NCI-H2227 (cell line): ENCODE data around the gene HS6ST3.

Experiments
- DNase-seq: peaks from one replicate; lab custom pipeline; 2025; ENCODE audit not compliant: unreplicated experiment; lab: John Stamatoyannopoulos, UW

Gene HS6ST3

DNA sequence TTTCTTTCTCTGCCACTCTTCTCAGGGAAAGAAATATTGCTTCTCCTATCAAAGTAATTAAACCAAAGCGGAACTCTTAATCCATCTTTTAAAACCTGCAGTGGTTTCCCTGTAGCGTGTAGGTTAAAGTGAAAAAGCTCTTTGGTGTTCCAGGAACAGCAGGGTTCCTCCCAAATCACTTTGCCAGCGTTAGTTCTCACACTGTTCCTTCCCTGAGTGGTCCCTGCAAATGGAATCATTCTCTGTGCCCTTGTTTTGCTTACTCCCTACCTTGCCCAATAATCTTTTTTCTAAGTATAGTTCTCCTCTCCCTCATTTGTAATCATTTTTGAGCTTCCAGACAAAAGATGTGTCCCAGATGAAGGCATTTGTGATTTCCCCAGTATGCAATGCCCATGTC lies 207.5 kb downstream of the HS6ST3 start:
- DNase-seq = no peak

DNA sequence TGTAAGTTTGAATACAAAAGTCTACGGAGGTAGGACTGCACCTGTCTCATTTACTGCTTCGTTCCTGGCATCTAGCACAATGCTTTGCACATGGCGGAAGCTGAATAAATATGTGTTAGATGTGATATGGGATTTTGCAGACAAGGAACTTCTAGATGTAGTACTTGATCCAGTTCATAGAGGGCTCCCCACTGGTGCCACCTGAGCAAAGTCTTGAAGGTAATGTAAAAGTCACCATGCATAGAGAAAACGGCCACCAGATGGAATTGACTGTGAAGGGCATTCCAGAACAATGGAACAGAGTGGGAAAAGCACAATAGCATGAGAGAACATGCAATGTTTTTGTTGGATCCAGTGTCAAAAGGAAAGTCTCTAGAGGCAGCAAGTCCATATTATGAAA lies 209.3 kb downstream of the HS6ST3 start:
- DNase-seq = no peak

DNA sequence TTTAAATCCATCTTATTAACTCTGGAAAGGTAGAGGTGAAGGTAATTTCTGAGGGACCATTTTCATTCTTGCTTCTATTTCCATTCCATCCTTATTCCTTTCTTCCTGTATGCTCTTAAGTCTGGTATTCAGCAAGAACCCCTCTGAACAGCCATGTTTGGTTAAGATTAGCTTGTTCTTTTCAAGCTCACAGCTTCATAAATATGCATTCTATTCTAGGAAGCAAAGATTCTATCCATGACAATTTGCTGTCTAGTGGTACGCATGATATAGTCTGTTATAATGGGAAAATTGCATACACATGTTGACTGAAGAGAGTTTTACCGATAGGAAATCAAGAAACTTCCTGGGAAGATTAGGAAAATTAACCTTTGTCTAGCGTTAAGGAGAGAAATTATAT lies 218.7 kb downstream of the HS6ST3 start:
- DNase-seq = no peak

DNA sequence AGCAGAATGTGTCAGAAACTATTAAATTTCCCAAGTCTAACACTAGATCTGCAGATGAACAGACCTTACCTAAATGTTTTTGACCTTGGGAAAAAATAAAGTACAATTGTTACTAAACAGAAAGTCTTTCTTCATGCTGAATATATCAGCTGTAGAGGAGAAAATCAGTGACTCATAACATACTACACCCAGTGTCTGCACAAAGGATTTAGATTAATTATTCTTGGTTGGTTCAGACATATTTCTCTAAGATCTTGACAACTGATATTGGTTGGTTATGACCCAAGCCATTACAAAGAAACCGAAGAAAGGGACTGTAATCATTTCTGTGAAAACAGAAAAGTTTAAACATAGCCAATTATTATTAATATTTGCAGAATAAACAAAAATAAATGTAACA lies 225.1 kb downstream of the HS6ST3 start:
- DNase-seq = no peak

DNA sequence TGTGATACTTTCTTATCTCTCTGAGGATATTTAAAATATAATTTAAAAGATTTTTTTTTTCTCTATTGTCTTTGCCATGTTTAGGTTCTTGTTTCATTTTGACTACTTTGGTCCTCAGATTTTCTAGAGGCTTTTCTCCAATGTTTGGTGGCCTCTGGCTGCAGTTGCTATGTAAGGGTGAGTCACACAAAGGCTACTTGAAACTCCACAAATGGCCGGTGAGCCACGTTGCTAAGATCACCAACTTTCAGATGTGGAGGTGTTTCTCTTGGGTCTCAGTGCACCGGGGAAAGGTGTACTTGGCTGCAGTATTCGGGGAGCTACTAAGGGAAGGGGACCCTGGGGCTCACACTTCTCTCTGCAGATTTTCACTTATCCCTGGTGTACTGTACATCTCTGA lies 248.1 kb downstream of the HS6ST3 start:
- no peak for DNase-seq

DNA sequence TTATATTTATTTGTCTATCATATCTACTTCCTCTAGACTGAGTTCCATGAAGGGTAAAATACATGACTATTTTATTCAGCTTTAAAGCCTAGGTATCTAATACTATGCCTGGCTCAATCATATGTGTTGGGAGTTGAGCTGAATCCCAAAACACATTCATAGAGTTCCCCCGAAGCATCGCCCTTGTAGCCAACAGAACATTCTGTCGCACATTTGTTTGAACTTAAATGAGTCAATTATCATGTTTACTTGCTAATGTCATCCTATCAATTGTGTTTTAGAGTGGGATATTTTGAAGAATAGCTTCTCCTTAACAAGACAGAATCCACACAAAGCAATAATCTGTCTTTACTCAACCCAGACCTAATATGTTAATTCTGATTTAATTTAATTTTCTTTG lies 252.4 kb downstream of the HS6ST3 start:
- DNase-seq = no peak

DNA sequence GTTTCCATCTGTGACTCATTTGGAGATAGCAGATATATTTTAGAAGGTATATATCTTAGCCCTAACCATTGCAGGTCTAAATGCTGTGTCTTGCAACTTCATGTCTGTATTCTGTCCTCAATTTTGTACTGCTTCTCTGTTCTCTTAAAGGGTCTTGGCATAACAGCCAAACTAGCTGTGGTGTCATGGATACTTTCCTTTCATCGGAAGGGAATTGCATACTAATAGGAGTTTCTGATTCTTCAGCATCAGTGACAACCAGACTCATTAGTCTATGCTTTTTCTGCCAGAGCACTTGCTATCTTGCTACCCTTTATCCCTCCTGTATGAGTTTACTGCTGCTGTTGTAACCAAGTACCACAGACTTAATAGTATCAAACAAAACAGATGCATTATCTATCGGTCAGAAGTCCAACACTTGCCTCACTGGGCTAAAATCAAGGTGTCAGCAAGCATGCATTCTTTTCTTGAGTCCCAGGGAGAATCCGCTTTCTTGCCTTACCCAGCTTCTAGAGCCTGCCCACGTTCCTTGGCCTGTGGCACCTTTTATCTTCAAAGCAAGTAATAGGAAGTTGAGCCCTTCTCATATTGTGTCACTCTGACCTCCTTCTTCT lies 253.1 kb downstream of the HS6ST3 start:
- DNase-seq = no peak

DNA sequence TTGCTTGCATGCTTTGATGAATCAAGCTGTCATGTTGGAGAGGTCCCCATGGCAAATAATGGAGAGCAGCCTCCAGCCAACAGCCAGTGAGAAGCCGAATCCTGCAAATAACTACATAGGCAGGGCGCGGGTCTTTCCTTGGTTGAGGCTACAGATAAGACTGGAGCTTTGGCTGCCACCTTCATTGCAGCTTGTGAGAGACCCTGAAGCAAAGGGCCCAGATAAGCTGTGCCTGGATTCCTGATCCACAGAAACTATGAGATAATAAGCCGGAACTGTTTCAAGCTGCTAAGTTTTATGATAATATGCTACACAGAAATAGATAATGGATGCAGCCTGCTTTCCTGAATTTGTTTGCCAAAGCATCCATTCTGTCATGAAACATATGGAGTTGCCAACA lies 257.0 kb downstream of the HS6ST3 start:
- no peak for DNase-seq

DNA sequence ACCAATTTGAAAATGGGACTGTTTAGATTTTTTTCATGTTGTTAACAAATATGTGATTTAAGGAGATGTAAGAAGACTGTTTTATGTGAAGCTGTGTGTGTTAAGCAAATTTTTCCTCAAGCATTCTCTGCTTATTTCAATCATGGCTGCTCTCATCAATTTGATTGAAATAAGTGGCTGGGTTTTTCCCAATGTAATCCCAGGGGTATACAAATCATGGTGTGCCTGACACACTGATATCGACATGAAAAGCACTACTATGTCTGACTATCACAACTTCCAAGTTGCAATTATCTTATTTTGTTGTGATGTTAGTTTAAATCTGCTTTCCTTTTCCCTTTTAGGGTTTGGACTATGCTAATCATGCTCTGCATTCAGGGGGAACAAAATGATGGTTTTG lies 283.7 kb downstream of the HS6ST3 start:
- DNase-seq = no peak

DNA sequence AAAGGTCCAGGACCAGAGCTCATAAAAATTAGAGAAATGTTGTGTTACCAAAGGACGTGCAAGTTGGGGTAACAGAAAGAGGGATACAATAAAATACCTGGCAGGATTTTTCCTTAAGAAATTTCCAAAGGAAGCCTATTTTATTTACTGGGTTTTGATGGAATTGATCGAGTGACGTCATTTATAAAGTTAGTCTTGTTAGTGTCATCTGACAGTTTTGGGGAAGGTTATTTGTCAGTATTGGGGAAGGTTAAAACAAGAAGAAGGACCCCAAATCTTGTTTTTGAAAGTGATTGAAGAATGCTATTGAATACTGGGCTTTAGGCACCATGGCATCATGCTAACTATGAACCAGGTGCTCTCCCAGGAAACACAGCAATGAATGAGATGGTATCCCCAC lies 287.9 kb downstream of the HS6ST3 start:
- no peak for DNase-seq

DNA sequence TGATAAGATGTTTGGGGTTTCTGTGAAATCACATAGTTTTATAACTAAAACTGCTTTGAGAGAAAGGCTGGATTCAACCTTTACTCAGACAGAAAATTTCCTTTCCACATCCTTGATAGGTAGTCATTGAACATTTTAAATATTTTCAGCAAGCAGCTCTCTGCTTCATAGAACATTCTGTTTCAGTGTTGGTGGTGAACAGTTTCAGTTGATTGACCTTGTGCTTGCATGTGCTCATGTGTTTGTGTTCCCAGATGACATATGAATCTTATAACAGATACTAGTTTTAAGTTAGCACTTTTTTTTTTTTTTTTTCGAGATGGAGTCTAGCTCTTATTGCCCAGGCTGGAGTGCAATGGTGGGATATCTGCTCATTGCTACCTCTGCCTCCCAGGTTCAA lies 290.1 kb downstream of the HS6ST3 start:
- DNase-seq = no peak

DNA sequence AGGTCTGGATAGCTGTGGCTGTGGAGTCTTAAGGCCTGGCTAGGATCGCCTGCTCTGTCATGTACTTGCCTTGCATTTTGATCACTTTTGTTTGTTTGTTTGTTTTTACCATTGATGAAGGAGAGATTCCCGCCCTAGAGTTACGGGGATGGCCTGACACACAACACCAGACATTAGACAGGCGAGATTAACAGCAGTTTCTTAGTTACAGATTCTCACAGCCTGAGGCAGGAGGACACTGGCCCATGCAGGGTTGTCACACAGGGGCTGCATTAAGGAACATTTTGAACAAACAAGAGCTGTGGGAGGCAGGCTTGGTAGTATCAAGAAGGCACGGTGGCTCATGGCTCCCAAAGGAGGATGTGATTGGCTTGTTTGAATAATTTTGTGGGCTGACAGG lies 291.8 kb downstream of the HS6ST3 start:
- no peak for DNase-seq

DNA sequence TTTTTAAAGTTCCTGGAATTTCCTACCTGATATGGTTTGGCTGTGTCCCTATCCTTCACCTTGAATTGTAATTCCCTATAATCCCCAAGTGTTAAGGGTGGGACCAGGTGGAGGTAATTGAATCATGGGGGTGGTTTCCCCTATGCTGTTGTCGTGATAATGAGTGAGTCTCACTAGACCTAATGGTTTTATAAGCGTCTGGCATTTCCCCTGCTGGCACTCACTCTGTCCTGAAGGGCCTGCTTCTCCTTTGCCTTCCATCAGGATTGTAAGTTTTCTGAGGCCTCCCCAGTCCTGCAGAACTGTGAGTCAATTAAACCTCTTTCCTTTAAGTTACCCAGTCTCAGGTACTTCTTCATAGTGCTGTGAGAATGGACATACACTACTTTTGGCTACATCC lies 298.7 kb downstream of the HS6ST3 start:
- DNase-seq = no peak

DNA sequence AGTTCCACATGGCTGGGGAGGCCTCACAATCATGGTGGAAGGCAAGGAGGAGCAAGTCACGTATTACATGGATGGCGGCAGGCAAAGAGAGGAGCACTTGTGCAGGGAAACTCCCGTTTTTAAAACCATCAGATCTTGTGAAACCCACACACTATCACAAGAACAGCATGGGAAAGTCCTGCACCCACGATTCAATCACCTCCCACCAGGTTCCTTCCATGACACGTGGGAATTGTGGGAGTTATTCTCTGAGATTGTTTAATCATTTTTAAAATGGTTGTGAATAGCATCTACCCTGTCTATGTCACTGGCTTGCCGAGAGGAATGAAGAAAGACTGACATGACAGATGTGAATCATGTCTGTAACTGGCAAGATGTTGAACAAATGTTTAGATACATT lies 301.7 kb downstream of the HS6ST3 start:
- no peak for DNase-seq

DNA sequence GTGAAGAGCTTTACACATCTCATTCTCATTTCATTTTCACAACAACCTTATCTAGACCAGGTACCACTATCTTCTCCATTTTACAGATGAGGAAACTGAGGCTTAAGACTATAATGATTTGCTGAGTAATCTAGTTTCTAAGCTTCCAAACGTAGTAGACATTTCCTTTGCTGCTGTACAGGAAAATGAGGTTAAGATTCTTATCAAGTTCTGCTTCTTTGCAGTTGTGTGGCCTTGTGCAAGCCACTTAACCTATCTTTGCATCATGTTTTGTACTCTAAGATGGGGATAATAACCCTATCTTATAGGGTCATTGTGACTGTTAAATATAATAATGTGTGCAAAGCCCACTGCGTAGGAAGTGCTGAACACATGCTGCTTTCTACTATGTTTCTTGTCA lies 307.9 kb downstream of the HS6ST3 start:
- no peak for DNase-seq

DNA sequence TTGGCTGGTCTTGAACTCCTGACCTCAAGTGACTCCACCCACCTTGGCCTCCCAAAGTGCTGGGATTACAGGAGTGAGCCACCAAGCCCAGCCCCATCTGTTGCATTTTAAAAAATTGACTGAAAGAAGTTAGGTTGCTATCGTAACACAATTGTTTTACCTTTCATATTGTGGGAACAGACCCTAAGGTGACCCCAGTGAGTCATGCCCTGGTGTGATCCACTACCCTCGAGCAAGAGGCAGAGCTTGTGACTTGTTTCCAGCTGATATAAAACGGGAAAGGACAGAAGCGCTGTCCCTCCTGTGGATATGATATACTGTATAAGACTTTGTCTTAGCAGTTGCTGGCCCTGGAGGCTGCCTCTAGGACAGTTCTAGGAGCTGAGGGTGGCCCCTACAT lies 308.6 kb downstream of the HS6ST3 start:
- no peak for DNase-seq

DNA sequence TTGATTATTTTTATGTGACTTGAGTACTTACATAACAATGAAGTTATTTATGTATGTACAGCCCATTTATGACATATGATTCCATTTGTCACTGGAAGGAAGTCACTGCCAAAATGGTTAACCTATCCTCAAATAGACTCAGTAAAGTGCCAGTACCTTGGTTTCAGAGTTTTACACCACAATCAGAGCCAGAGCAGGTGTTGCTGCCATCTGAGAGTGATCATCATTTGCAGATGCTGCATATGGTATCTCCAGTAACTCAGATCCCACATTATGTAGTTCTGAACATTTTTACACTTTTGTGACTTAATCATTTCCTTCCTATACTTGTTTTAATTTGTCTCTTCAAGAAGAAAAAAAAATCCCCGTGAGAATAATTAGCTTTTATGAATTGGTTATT lies 313.3 kb downstream of the HS6ST3 start:
- no peak for DNase-seq

DNA sequence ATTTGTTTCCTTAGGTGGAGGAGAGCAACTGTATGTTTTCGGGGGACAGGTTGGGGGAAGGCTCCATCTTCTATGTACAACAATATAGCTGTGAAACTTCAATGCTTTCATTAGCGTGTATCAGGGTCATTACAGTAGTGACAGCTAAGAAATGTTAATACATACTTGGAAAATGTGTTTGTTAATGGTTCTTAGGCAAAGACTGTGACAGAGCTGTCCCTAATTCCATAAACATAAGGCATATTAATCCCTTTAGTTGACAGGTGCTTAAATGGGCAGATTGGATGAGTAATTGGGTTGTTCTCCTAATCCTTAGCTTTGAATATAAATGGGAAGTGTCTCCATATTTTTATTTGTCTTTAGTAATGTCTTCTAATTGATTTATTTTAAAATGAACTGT lies 313.7 kb downstream of the HS6ST3 start:
- no peak for DNase-seq

DNA sequence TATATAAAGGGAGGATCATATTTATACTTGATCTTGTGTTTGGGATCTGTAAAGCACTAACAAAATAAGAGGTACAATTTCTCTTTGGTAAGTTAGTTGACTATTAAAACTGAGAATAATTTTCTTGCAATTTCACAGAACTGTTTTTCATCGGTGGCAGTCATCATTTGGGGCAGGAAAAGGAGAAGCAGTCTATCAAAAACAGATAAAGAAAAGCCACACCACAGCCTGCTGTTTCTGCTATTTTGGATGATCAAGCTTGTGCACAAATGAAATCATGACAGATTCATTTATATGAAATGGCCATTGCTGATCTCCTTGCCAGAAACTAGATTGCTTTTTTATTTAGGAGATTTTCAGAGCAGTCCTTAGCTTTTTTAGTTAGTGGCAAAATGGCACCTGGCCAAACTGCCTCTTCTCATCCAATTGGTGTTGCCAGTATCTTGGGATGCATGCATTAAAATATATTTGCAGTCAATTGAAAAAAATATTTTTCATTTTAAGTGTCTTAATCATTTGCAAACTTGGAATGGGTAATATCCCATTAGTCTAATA lies 326.0 kb downstream of the HS6ST3 start:
- no peak for DNase-seq

DNA sequence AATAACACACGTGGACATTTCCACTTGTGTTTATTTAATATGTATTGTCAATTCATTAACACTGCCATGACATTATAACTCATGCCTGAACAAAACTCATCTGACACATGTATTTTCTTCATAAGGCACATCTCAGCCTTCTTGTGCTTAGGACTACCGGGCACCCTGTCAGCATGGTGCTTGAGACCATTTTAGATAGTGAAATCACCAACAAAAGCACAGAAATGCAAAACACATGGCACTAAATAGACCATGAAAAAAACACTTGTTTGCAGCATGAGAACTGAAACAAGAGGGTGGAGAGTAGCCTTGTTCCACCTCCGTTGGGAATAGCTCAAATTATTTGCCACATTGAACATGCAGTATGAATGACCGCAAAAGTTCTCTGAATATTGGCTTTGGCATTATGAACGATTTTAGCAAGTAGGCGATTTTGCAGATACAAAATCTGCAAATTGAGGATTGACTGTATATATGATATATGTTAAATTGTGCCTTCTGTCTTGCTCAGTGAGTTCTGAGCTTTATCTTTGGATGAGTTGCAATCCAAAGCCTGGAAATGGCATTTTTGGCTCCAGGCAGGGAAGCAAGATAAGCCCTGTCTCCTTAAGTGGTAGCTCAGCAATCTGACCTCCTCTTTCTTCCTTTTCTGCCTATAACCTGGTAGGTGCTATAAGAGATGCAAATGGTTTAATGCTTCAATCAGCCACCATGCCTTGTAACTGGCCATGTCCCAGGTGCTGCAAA lies 328.2 kb downstream of the HS6ST3 start:
- no peak for DNase-seq

DNA sequence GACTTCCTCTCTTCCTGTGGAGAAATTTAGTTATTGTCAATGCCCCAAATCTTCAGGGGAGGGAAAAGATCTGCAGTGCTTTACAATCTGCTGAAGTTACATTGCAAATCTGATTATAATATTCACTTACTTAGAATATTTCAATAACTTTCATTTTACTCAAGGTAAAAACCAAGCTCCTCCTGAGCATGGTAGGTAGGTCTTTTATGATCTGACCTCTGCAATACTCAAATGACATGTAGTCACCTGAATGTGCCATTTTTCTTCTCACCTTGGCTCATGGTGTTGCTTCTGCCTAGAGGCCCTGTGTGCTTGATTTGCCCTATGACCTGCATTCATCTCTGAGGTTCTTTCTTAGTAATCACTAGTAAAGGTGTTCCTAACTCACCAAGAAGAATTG lies 331.4 kb downstream of the HS6ST3 start:
- no peak for DNase-seq

DNA sequence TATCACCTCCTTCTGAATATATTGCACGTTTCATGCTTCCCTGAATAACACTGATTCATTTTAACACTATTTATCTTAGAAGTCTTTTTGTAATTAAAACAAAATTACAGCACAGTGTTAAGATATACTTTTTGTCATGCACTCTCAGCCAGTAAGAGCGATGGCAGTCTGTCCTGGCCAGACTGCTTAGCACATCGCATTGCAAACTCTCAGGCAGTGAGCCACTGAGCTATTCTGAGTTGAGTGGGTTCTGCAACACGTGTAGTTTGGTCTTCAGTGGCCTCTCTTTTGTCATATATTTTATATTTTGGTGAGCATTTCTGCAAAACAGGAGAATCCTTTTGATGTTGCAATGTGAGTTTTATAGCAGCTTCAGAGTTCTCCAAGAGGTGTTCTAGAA lies 332.1 kb downstream of the HS6ST3 start:
- no peak for DNase-seq

DNA sequence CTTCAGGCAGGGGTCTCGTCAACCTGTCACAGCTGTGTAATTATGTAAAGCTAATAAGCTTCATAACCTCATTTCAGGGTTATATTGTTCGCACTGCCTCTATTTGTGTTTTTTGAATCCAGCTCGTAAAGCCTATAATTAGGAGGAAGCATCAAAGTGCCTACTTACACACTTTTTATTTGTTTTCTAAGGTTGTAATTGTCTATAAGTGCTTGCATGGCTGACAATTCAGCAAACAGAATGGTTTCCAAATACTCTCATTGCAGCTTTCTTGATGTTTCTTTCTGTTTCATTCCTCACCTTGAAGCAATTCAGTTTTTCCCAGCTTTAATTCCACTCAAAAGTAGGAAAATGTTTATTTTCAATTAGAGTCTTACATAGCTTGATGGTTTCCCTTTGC lies 336.3 kb downstream of the HS6ST3 start:
- DNase-seq = no peak
